ENCODE measurements around the gene EMP2. TPM values are rescaled to one million over a fixed set of nuclear protein-coding genes. Genes with fewer than 3 reads are reported as not detected.

EMP2 gene
- total RNA-seq, 2 experiments from 2014 or later: not detected

DNA sequence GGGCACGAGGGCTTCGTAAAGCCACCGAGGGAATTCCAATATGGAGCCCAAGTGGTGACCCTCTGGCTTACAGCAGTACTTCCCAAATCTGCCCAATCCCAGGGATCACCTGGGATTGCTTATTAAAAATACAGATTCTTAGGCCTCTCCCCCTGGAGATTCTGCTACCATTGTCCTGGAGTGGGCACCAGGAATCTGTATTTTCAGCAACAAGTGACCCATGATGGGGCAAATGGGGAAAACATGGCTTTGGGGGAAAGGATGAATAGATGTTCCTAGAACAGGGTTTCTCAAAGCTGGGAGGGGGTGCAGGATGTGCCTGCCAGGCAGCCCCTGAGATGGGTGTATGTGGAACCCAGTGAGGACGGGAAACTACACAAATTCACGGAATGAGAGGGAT is 40.6 kb downstream of the EMP2 start:
- no peaks in the 10 kb centered on the region for H3K9me3 Mint-ChIP-seq
- Histone ChIP-seq H3K9me3 (ENCODE audit: control insufficient read depth in 1 of 2, insufficient read depth in 1 of 2, low read length in 2 of 2) (no peaks in the 10 kb centered on the region), H3K36me3 (ENCODE audit: insufficient read depth, low read length) (no peaks in the 10 kb centered on the region), H3K4me3 (ENCODE audit: low read length) (no peak overlapping the region), H3K27ac (ENCODE audit: low read depth in 1 of 2, low read length in 2 of 2) (no peak overlapping the region), H3K4me1 (ENCODE audit: insufficient read depth, low read length) (no peaks in the 10 kb centered on the region), H3K27me3 (ENCODE audit: control insufficient read depth in 1 of 2, insufficient read depth in 2 of 2, low read length in 2 of 2) (peaks cover 0 to 2% of the 10 kb centered on the region in 2 experiments)
- H3K4me1 Mint-ChIP-seq (ENCODE audit: low read depth): no peaks in the 10 kb centered on the region
- H3K27me3 Mint-ChIP-seq: peaks cover 3% of the 10 kb centered on the region
- H3K4me3 Mint-ChIP-seq: no peak overlapping the region
- DNase-seq (no peak), ATAC-seq (ENCODE audit: poor library complexity) (no peak)
- H3K27ac Mint-ChIP-seq: no peak overlapping the region
- ChIA-PET POLR2A (no interaction called here), CTCF (no interaction called here)
- TF ChIP-seq, protein P1, sequence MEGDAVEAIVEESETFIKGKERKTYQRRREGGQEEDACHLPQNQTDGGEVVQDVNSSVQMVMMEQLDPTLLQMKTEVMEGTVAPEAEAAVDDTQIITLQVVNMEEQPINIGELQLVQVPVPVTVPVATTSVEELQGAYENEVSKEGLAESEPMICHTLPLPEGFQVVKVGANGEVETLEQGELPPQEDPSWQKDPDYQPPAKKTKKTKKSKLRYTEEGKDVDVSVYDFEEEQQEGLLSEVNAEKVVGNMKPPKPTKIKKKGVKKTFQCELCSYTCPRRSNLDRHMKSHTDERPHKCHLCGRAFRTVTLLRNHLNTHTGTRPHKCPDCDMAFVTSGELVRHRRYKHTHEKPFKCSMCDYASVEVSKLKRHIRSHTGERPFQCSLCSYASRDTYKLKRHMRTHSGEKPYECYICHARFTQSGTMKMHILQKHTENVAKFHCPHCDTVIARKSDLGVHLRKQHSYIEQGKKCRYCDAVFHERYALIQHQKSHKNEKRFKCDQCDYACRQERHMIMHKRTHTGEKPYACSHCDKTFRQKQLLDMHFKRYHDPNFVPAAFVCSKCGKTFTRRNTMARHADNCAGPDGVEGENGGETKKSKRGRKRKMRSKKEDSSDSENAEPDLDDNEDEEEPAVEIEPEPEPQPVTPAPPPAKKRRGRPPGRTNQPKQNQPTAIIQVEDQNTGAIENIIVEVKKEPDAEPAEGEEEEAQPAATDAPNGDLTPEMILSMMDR (IDR thresholded peaks at IDR 0.05): no peak
- H3K36me3 Mint-ChIP-seq (ENCODE audit: low read depth): no peaks in the 10 kb centered on the region
- intact Hi-C loops (cut with DNase I, micrococcal nuclease): no loop called here

DNA sequence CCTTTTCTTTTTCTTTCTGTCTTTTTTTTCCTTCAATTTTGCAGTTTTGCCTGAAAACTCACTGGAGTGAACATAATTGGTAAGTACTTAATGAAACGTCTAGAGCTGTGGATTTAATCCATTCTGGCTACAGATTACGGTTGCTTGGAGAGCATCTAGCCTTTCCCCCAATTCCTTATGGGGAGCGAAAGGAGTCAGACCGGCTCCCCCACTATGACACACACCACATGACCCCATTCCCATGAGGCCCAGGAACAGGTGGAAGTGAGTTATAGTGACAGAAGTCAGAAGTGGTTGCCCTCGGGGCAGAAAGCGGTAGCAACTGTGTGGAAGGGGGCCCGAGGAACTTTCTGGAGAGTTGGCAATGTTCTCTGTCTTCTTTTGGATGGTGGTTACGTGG is 41.2 kb downstream of the EMP2 start:
- H3K4me3 Mint-ChIP-seq: no peak overlapping the region
- POLR2A ChIA-PET: no interaction called here
- ATAC-seq (ENCODE audit: poor library complexity): no peak

DNA sequence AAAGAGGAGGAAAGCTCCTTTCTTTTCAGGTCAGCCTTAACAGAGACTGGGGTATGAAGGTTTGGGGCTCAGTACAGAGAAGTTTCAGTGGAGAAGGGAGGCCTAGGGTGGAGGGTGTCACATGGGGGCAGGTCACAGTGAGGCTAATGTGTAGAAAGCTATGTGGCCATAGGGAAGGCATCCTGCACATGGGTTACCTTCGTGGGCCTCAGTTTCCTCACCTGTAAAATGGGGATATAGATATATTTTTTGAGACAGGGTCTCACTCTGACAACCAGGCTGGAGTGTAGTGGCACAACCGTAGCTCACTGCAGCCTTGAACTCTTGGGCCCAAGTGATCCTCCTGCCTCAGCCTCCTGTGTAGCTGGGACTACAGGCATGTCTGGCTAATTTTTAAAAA is 41.8 kb downstream of the EMP2 start:
- CTCF ChIA-PET: no interaction called here
- H3K36me3 Mint-ChIP-seq (ENCODE audit: low read depth): no peaks in the 10 kb centered on the region
- POLR2A ChIA-PET: no interaction called here

More for the DNA sequence above, 41.2 kb downstream of the EMP2 start:
- Mint-ChIP-seq H3K27ac (no peak overlapping the region), H3K4me1 (ENCODE audit: low read depth) (no peaks in the 10 kb centered on the region), H3K36me3 (ENCODE audit: low read depth) (no peaks in the 10 kb centered on the region), H3K27me3 (no peaks in the 10 kb centered on the region), H3K9me3 (no peaks in the 10 kb centered on the region)
- no peaks in the 10 kb centered on the region for H3K9me3 ChIP-seq (ENCODE audit: control insufficient read depth in 1 of 2, insufficient read depth in 1 of 2, low read length in 2 of 2)
- intact Hi-C loops (cut with DNase I, micrococcal nuclease): no loop called here
- TF ChIP-seq, protein P1 (IDR thresholded peaks at IDR 0.05): no peak
- DNase-seq: no peak
- H3K36me3 ChIP-seq (ENCODE audit: insufficient read depth, low read length): no peaks in the 10 kb centered on the region
- H3K4me1 ChIP-seq (ENCODE audit: insufficient read depth, low read length): no peaks in the 10 kb centered on the region
- no peak overlapping the region for H3K27ac ChIP-seq (ENCODE audit: low read depth in 1 of 2, low read length in 2 of 2)
- CTCF ChIA-PET: no interaction called here
- H3K27me3 ChIP-seq (ENCODE audit: control insufficient read depth in 1 of 2, insufficient read depth in 2 of 2, low read length in 2 of 2): peaks cover 0 to 2% of the 10 kb centered on the region in 2 experiments
- H3K4me3 ChIP-seq (ENCODE audit: low read length): no peak overlapping the region

More for the DNA sequence above, 41.8 kb downstream of the EMP2 start:
- DNase-seq (no peak), ATAC-seq (ENCODE audit: poor library complexity) (no peak)
- no peaks in the 10 kb centered on the region for H3K9me3 Mint-ChIP-seq
- H3K4me1 Mint-ChIP-seq (ENCODE audit: low read depth): no peaks in the 10 kb centered on the region
- no peaks in the 10 kb centered on the region for H3K9me3 ChIP-seq (ENCODE audit: control insufficient read depth in 1 of 2, insufficient read depth in 1 of 2, low read length in 2 of 2)
- H3K27ac Mint-ChIP-seq: no peak overlapping the region
- no peak overlapping the region for H3K4me3 ChIP-seq (ENCODE audit: low read length)
- intact Hi-C loops (cut with DNase I, micrococcal nuclease): no loop called here
- peaks cover 0 to 2% of the 10 kb centered on the region in 2 experiments for H3K27me3 ChIP-seq (ENCODE audit: control insufficient read depth in 1 of 2, insufficient read depth in 2 of 2, low read length in 2 of 2)
- TF ChIP-seq, protein P1 (IDR thresholded peaks at IDR 0.05): no peak
- H3K4me1 ChIP-seq (ENCODE audit: insufficient read depth, low read length): no peaks in the 10 kb centered on the region
- no peak overlapping the region for H3K4me3 Mint-ChIP-seq
- H3K27me3 Mint-ChIP-seq: no peaks in the 10 kb centered on the region
- H3K27ac ChIP-seq (ENCODE audit: low read depth in 1 of 2, low read length in 2 of 2): no peak overlapping the region
- no peaks in the 10 kb centered on the region for H3K36me3 ChIP-seq (ENCODE audit: insufficient read depth, low read length)
